ENCODE data around the gene NGRN. TPM values are rescaled to one million over a fixed set of nuclear protein-coding genes. Genes with fewer than 3 reads are reported as not detected.

The NGRN gene
- polyA plus RNA-seq, 1 of the 3 experiments (the other 2 are of a cell fraction) = 48.2 TPM

- no peaks in the 10 kb centered on the region for H4K20me1 ChIP-seq (ENCODE audit: insufficient read depth)
- WGBS (ENCODE audit: low lambda C conversion rate) = 91% methylated on average over 10 of the region's 18 CpGs
- H3K4me2 ChIP-seq = no peak overlapping the region
- POLR2A ChIA-PET = no interaction called here
- CTCF ChIA-PET = interaction anchor here (1.3 to 1.6 kb wide), 2 partner anchors 11 to 94 kb away, joined by 3 to 4 read pairs; no protein-coding TSS in a partner anchor
- DNase-seq = no peak
- H2AFZ ChIP-seq (ENCODE audit: low read depth) = no peak overlapping the region
- no peaks in the 10 kb centered on the region for H3K79me2 ChIP-seq (ENCODE audit: insufficient read depth)
- H3K9ac ChIP-seq = no peak overlapping the region
- H3K27me3 ChIP-seq (ENCODE audit: insufficient read depth) = no peaks in the 10 kb centered on the region
- H3K9me3 ChIP-seq = no peaks in the 10 kb centered on the region
- no peaks in the 10 kb centered on the region for H3K9me2 ChIP-seq
- H3F3A ChIP-seq (replicated peaks; ENCODE audit: insufficient read depth) = no peaks in the 10 kb centered on the region
- H3K4me3 ChIP-seq (ENCODE audit: low read depth in 2 of 2, low read length in 1 of 2) = no peak overlapping the region
- peaks cover 10 to 62% of the 10 kb centered on the region in 2 experiments for H3K36me3 ChIP-seq (replicated peaks in 1 of 2; ENCODE audit: control insufficient read depth in 1 of 2, insufficient read depth in 2 of 2, low read length in 1 of 2)
- no peak overlapping the region for H3K27ac ChIP-seq (ENCODE audit: low read depth in 2 of 2, low read length in 1 of 2)
- TF ChIP-seq MXI1 (IDR thresholded peaks at IDR 0.05; ENCODE audit: low read depth, low read length) (no peak), SIN3A (IDR thresholded peaks at IDR 0.05; ENCODE audit: borderline replicate concordance, low read depth, low read length) (no peak), ZBTB33 (IDR thresholded peaks at IDR 0.05; ENCODE audit: borderline replicate concordance, low read depth) (no peak), RFX5 (IDR thresholded peaks at IDR 0.05; ENCODE audit: low read length) (no peak), FOXM1 (IDR thresholded peaks at IDR 0.05; ENCODE audit: low read depth) (no peak), YY1 (IDR thresholded peaks at IDR 0.05; ENCODE audit: low read depth) (no peak), SMC3 (IDR thresholded peaks at IDR 0.05; ENCODE audit: low read depth, low read length) (no peak), ELF1 (IDR thresholded peaks at IDR 0.05) (no peak), MAX (IDR thresholded peaks at IDR 0.05; ENCODE audit: low read depth) (no peak), CTCF (IDR thresholded peaks at IDR 0.05) (no peak), POLR2AphosphoS5 (IDR thresholded peaks at IDR 0.05; ENCODE audit: low read depth, low read length) (no peak), RXRA (IDR thresholded peaks at IDR 0.05; ENCODE audit: borderline replicate concordance, low read depth) (no peak), EP300 (IDR thresholded peaks at IDR 0.05; ENCODE audit: borderline replicate concordance in 1 of 2, low read depth in 1 of 2, low read length in 1 of 2) (no peak), FOSL2 (IDR thresholded peaks at IDR 0.05; ENCODE audit: borderline replicate concordance, low read depth) (no peak), JUND (IDR thresholded peaks at IDR 0.05) (no peak), NFIC (IDR thresholded peaks at IDR 0.05; ENCODE audit: borderline replicate concordance) (no peak), TCF12 (IDR thresholded peaks at IDR 0.05) (no peak), CHD2 (IDR thresholded peaks at IDR 0.05; ENCODE audit: low read length, partially characterized antibody) (no peak), TEAD4 (IDR thresholded peaks at IDR 0.05; ENCODE audit: borderline replicate concordance, insufficient read depth) (no peak)
- H3K4me1 ChIP-seq (ENCODE audit: control insufficient read depth in 1 of 2, insufficient read depth in 2 of 2, low read depth in 1 of 2, low read length in 1 of 2) = peaks cover 0 to 6% of the 10 kb centered on the region in 2 experiments; a peak in 1 of 4 replicates
Observed at GRCh38 chr15:90225504-90226234, 39.8 kb upstream of the NGRN start.
